IPS-18a (cell line): Measurements from ENCODE around the gene GRSF1.
A peak's percentile ranks its signal among the peaks of the same experiment; 100 is the strongest.
"Not testable (repeated sequence)": the region's sequence is repeated elsewhere in the genome, so short reads cannot be mapped to it uniquely, and the experiment has no call there.

ENCODE experiments used
- H3K27ac ChIP-seq: one replicate; pipeline ENCODE4 v1.5.1; 2013; ENCODE audit warnings: low read length
- H3K27me3 ChIP-seq: one replicate; pipeline ENCODE4 v1.6.1; 2013; ENCODE audit warnings: mild to moderate bottlenecking, low read length; ENCODE audit not compliant: control insufficient read depth, insufficient read depth
- H3K36me3 ChIP-seq: one replicate; pipeline ENCODE4 v1.6.1; 2013; ENCODE audit warnings: low read depth, low read length; ENCODE audit not compliant: control insufficient read depth
- H3K4me1 ChIP-seq: one replicate; pipeline ENCODE4 v1.6.1; 2013; ENCODE audit warnings: low read depth, low read length; ENCODE audit not compliant: control insufficient read depth
- H3K4me3 ChIP-seq: one replicate; pipeline ENCODE4 v1.5.1; 2013; ENCODE audit warnings: low read length
- H3K9ac ChIP-seq: one replicate; pipeline ENCODE4 v1.6.1; 2013; ENCODE audit warnings: mild to moderate bottlenecking, low read length, moderate library complexity
- H3K9me3 ChIP-seq: one replicate; pipeline ENCODE4 v1.6.1; 2013; ENCODE audit warnings: low read depth, low read length; ENCODE audit not compliant: control insufficient read depth

GRSF1 gene

GRCh38 chr4:70849291-70849690, 9.6 kb upstream of the GRSF1 start:
- no peaks in the 10 kb centered on the region for H3K9me3 ChIP-seq
- H3K9ac ChIP-seq: no peak overlapping the region
- no peak overlapping the region for H3K4me3 ChIP-seq
- no peaks in the 10 kb centered on the region for H3K27me3 ChIP-seq
- H3K36me3 ChIP-seq: no peaks in the 10 kb centered on the region
- no peak overlapping the region for H3K27ac ChIP-seq
- H3K4me1 ChIP-seq: no peaks in the 10 kb centered on the region

- Histone ChIP-seq H3K27me3 (no peaks in the 10 kb centered on the region), H3K9ac (no peak overlapping the region), H3K27ac (no peak overlapping the region), H3K36me3 (no peaks in the 10 kb centered on the region), H3K4me1 (no peaks in the 10 kb centered on the region), H3K9me3 (no peaks in the 10 kb centered on the region), H3K4me3 (no peak overlapping the region)
Measured at GRCh38 chr4:70844180-70844579, 4.5 kb upstream of the GRSF1 start.

GRCh38 chr4:70842761-70843435, 3.2 kb upstream of the GRSF1 start:
- no peaks in the 10 kb centered on the region for H3K27me3 ChIP-seq
- no peak overlapping the region for H3K4me3 ChIP-seq
- H3K36me3 ChIP-seq: no peaks in the 10 kb centered on the region
- H3K27ac ChIP-seq: no peak overlapping the region
- no peak overlapping the region for H3K9ac ChIP-seq
- no peaks in the 10 kb centered on the region for H3K9me3 ChIP-seq
- H3K4me1 ChIP-seq: peaks cover 3% of the 10 kb centered on the region

GRCh38 chr4:70841951-70842350, 2.3 kb upstream of the GRSF1 start:
- no peak overlapping the region for H3K27ac ChIP-seq
- H3K4me3 ChIP-seq: no peak overlapping the region
- no peaks in the 10 kb centered on the region for H3K36me3 ChIP-seq
- H3K9me3 ChIP-seq: no peaks in the 10 kb centered on the region
- no peak overlapping the region for H3K9ac ChIP-seq
- peaks cover 4% of the 10 kb centered on the region for H3K4me1 ChIP-seq
- no peaks in the 10 kb centered on the region for H3K27me3 ChIP-seq

GRCh38 chr4:70841211-70841610, 1.5 kb upstream of the GRSF1 start:
- peaks cover 8% of the 10 kb centered on the region for H3K4me1 ChIP-seq
- no peaks in the 10 kb centered on the region for H3K27me3 ChIP-seq
- no peaks in the 10 kb centered on the region for H3K9me3 ChIP-seq
- no peak overlapping the region for H3K9ac ChIP-seq
- H3K36me3 ChIP-seq: no peaks in the 10 kb centered on the region
- H3K27ac ChIP-seq: no peak overlapping the region
- no peak overlapping the region for H3K4me3 ChIP-seq

GRCh38 chr4:70840631-70841030, 941 bp upstream of the GRSF1 start:
- H3K4me3 ChIP-seq, H3K9me3 ChIP-seq, H3K36me3 ChIP-seq, H3K27me3 ChIP-seq, H3K27ac ChIP-seq, H3K9ac ChIP-seq, H3K4me1 ChIP-seq: not testable (repeated sequence)

- H3K9ac ChIP-seq, H3K27me3 ChIP-seq, H3K4me1 ChIP-seq, H3K36me3 ChIP-seq, H3K9me3 ChIP-seq, H3K27ac ChIP-seq, H3K4me3 ChIP-seq: not testable (repeated sequence)
Measured at GRCh38 chr4:70840137-70840536, 447 bp upstream of the GRSF1 start.

- peak overlapping the region; percentile 73 for H3K27ac ChIP-seq
- H3K27me3 ChIP-seq: no peaks in the 10 kb centered on the region
- H3K9me3 ChIP-seq: no peaks in the 10 kb centered on the region
- peak overlapping the region; percentile 91 for H3K9ac ChIP-seq
- H3K4me1 ChIP-seq: peaks cover 8% of the 10 kb centered on the region
- H3K36me3 ChIP-seq: peaks cover 15% of the 10 kb centered on the region
- peak overlapping the region; percentile 87 for H3K4me3 ChIP-seq
Measured at GRCh38 chr4:70838666-70839588, 763 bp downstream of the GRSF1 start.

- Histone ChIP-seq H3K9ac (peak overlapping the region; percentile 91), H3K27ac (peak overlapping the region; percentile 57), H3K27me3 (no peaks in the 10 kb centered on the region), H3K36me3 (peaks cover 21% of the 10 kb centered on the region), H3K4me3 (peak overlapping the region; percentile 87), H3K4me1 (peaks cover 8% of the 10 kb centered on the region), H3K9me3 (no peaks in the 10 kb centered on the region)
Measured at GRCh38 chr4:70838204-70838603, 1.5 kb downstream of the GRSF1 start.

GRCh38 chr4:70836081-70836480, 3.6 kb downstream of the GRSF1 start:
- H3K27me3 ChIP-seq: no peaks in the 10 kb centered on the region
- H3K4me1 ChIP-seq: peaks cover 8% of the 10 kb centered on the region
- H3K9me3 ChIP-seq: no peaks in the 10 kb centered on the region
- H3K9ac ChIP-seq: no peak overlapping the region
- peaks cover 42% of the 10 kb centered on the region for H3K36me3 ChIP-seq
- H3K4me3 ChIP-seq: no peak overlapping the region
- no peak overlapping the region for H3K27ac ChIP-seq

- H3K9ac ChIP-seq: no peak overlapping the region
- no peaks in the 10 kb centered on the region for H3K9me3 ChIP-seq
- no peak overlapping the region for H3K27ac ChIP-seq
- H3K4me1 ChIP-seq: peaks cover 8% of the 10 kb centered on the region
- H3K36me3 ChIP-seq: peaks cover 63% of the 10 kb centered on the region
- H3K27me3 ChIP-seq: no peaks in the 10 kb centered on the region
- no peak overlapping the region for H3K4me3 ChIP-seq
Measured at GRCh38 chr4:70833675-70834074, 6.0 kb downstream of the GRSF1 start.

GRCh38 chr4:70831293-70831692, 8.4 kb downstream of the GRSF1 start:
- Histone ChIP-seq H3K4me3 (no peak overlapping the region), H3K36me3 (peaks cover 79% of the 10 kb centered on the region), H3K4me1 (no peaks in the 10 kb centered on the region), H3K9ac (no peak overlapping the region), H3K27me3 (no peaks in the 10 kb centered on the region), H3K27ac (no peak overlapping the region), H3K9me3 (no peaks in the 10 kb centered on the region)
